H1 (cell line): ENCODE results near the gene SUSD6. TPM values are rescaled to one million over a fixed set of nuclear protein-coding genes. Genes with fewer than 3 reads are reported as not detected.

Experiments used
- CTCF ChIA-PET: fragments of 300-600 bp; sonication (Branson Sonifier 250); formaldehyde crosslinking; loops from one replicate; lab custom pipeline; 2021; ENCODE audit not compliant: partially characterized antibody; lab: Charles Lee
- POLR2A ChIA-PET: fragments of 300-600 bp; sonication (Branson Sonifier 250); formaldehyde crosslinking; loops from one replicate; lab custom pipeline; 2021; ENCODE audit warnings: inconsistent platforms; ENCODE audit not compliant: partially characterized antibody; lab: Charles Lee
- DNase-seq, 2 experiments: peaks; one replicate each; pipeline versions ENCODE4 v3.0.0 to v3.0.0-alpha.2; 2010 to 2022; ENCODE audit warnings: low spot score in 2 of 2, low read depth in 1 of 2, mixed read lengths in 1 of 2
- FAIRE-seq: peaks from 2 replicates; lab custom pipeline; 2011; peaks lifted over from hg19 to GRCh38; lab: Jason Lieb, UNC
- H2AFZ ChIP-seq: 2 replicates; pipeline ENCODE4 v1.8.1; 2012; ENCODE audit warnings: low read length, inconsistent platforms
- H2AK5ac ChIP-seq: 2 replicates; pipeline ENCODE4 v1.6.1; 2013; ENCODE audit warnings: low read depth, low read length
- H2BK120ac ChIP-seq: replicated peaks from 2 replicates; pipeline ENCODE3; 2013; ENCODE audit warnings: low read depth, low read length, inconsistent platforms
- H2BK12ac ChIP-seq: 2 replicates; pipeline ENCODE4 v1.6.1; 2013; ENCODE audit warnings: low read depth, low read length
- H2BK15ac ChIP-seq: 2 replicates; pipeline ENCODE4 v1.6.1; 2013; ENCODE audit warnings: low read length
- H2BK20ac ChIP-seq: 2 replicates; pipeline ENCODE4 v1.6.1; 2013; ENCODE audit warnings: low read length
- H2BK5ac ChIP-seq: 2 replicates; pipeline ENCODE4 v1.6.1; 2013; ENCODE audit warnings: low read depth, low read length
- H3K14ac ChIP-seq: 2 replicates; pipeline ENCODE4 v1.6.1; 2013; ENCODE audit warnings: inconsistent platforms; ENCODE audit not compliant: insufficient read length
- H3K18ac ChIP-seq: 2 replicates; pipeline ENCODE4 v1.6.1; 2013; ENCODE audit warnings: low read length; ENCODE audit errors: extremely low read depth
- H3K23ac ChIP-seq: 2 replicates; pipeline ENCODE4 v1.6.1; 2013; ENCODE audit warnings: inconsistent platforms; ENCODE audit not compliant: insufficient read length
- H3K23me2 ChIP-seq: 2 replicates; pipeline ENCODE4 v1.6.1; 2013; ENCODE audit warnings: low read depth, low read length
- H3K27ac ChIP-seq: 2 replicates; pipeline ENCODE4 v1.6.1; 2011; ENCODE audit warnings: low read depth, low read length, inconsistent platforms
- H3K27me3 ChIP-seq, 4 experiments: replicated peaks in 1 of 4; 1 replicate in 1 of 4; 2 replicates in 3 of 4; pipeline versions ENCODE4 v1.6.1 to v1.8.1; 2011 to 2013; ENCODE audit warnings: low read length in 3 of 4, mild to moderate bottlenecking in 3 of 4, inconsistent platforms in 2 of 4, mixed read lengths in 2 of 4, moderate library complexity in 1 of 4; ENCODE audit not compliant: control insufficient read depth in 3 of 4, insufficient read depth in 3 of 4; ENCODE audit errors: extremely low read depth in 1 of 4
- H3K36me3 ChIP-seq, 4 experiments: 2 replicates each; pipeline versions ENCODE4 v1.6.1 to v1.8.1; 2011 to 2013; ENCODE audit warnings: mild to moderate bottlenecking in 4 of 4, low read length in 3 of 4, moderate library complexity in 2 of 4, control low read depth in 1 of 4, inconsistent platforms in 1 of 4; ENCODE audit not compliant: insufficient read depth in 4 of 4, control insufficient read depth in 2 of 4
- H3K4ac ChIP-seq: replicated peaks from 2 replicates; pipeline ENCODE3; 2013; ENCODE audit warnings: low read length, low read depth, mixed read lengths, inconsistent platforms; ENCODE audit not compliant: insufficient read length
- H3K4me1 ChIP-seq, 4 experiments: replicated peaks in 1 of 4; 1 replicate in 1 of 4; 2 replicates in 3 of 4; pipeline versions ENCODE4 v1.6.1 to v1.8.1; 2011 to 2013; ENCODE audit warnings: low read length in 3 of 4, inconsistent platforms in 2 of 4, mixed read lengths in 1 of 4; ENCODE audit not compliant: insufficient read depth in 4 of 4, control insufficient read depth in 3 of 4
- H3K4me2 ChIP-seq, 2 experiments: 2 replicates each; pipeline versions ENCODE4 v1.6.1 to v1.8.1; 2011 to 2013; ENCODE audit warnings: low read depth in 2 of 2, low read length in 2 of 2, control low read depth in 1 of 2, inconsistent platforms in 1 of 2, mild to moderate bottlenecking in 1 of 2; ENCODE audit not compliant: insufficient read depth in 1 of 2
- H3K4me3 ChIP-seq, 4 experiments: fragments of 200-600, 300-600 bp in 1 of 4; sonication (generic), shearing (Covaris generic), sonication (Bioruptor Twin) in 1 of 4; 2 replicates each; pipeline versions ENCODE4 v1.5.1 to v1.8.1; 2011 to 2016; ENCODE audit warnings: low read length in 4 of 4, low read depth in 3 of 4, control low read depth in 2 of 4, inconsistent platforms in 2 of 4, mild to moderate bottlenecking in 2 of 4, mixed read lengths in 1 of 4, moderate library complexity in 1 of 4; ENCODE audit not compliant: insufficient read depth in 2 of 4; ENCODE audit errors: extremely low read depth in 1 of 4
- H3K56ac ChIP-seq: replicated peaks from 2 replicates; pipeline ENCODE3; 2013; ENCODE audit warnings: low read depth, mild to moderate bottlenecking, mixed read lengths, low read length, inconsistent platforms; ENCODE audit not compliant: insufficient read length
- H3K79me1 ChIP-seq: 2 replicates; pipeline ENCODE4 v1.6.1; 2013; ENCODE audit warnings: low read depth, low read length, control low read depth
- H3K79me2 ChIP-seq, 2 experiments: 2 replicates each; pipeline versions ENCODE4 v1.6.1 to v1.8.1; 2012 to 2013; ENCODE audit warnings: low read length in 2 of 2, mild to moderate bottlenecking in 2 of 2, inconsistent platforms in 1 of 2; ENCODE audit not compliant: insufficient read depth in 2 of 2, control insufficient read depth in 1 of 2
- H3K9ac ChIP-seq, 4 experiments: replicated peaks in 1 of 4; 1 replicate in 1 of 4; 2 replicates in 3 of 4; pipeline versions ENCODE4 v1.6.1 to v1.8.1; 2011 to 2013; ENCODE audit warnings: low read depth in 3 of 4, low read length in 3 of 4, control low read depth in 2 of 4, mild to moderate bottlenecking in 2 of 4, moderate library complexity in 2 of 4, inconsistent platforms in 1 of 4; ENCODE audit errors: extremely low read depth in 1 of 4
- H3K9me3 ChIP-seq, 2 experiments: 2 replicates each; pipeline versions ENCODE4 v1.6.1 to v1.8.1; 2012 to 2013; ENCODE audit warnings: mild to moderate bottlenecking in 2 of 2, moderate library complexity in 2 of 2, control low read depth in 1 of 2, inconsistent platforms in 1 of 2, low read depth in 1 of 2, low read length in 1 of 2, mixed read lengths in 1 of 2; ENCODE audit not compliant: insufficient read depth in 2 of 2
- H4K20me1 ChIP-seq, 2 experiments: replicated peaks in 1 of 2; 2 replicates each; pipeline versions ENCODE3 to v1.8.1; 2011 to 2013; ENCODE audit warnings: inconsistent platforms in 2 of 2, low read length in 2 of 2, mild to moderate bottlenecking in 1 of 2; ENCODE audit not compliant: insufficient read depth in 2 of 2, control insufficient read depth in 1 of 2
- H4K5ac ChIP-seq: 2 replicates; pipeline ENCODE4 v1.6.1; 2013; ENCODE audit warnings: low read length, low read depth, mixed read lengths, inconsistent platforms; ENCODE audit not compliant: insufficient read length
- H4K8ac ChIP-seq: 2 replicates; pipeline ENCODE4 v1.8.0; 2013; ENCODE audit warnings: mild to moderate bottlenecking, moderate library complexity, low read length, inconsistent platforms; ENCODE audit not compliant: insufficient read depth; ENCODE audit errors: extremely low read depth
- H4K91ac ChIP-seq: replicated peaks from 2 replicates; pipeline ENCODE3; 2013; ENCODE audit warnings: low read length, mixed read lengths, inconsistent platforms; ENCODE audit not compliant: insufficient read length
- EZH2 ChIP-seq: fragments of 200-600 bp; sonication (generic); IDR thresholded peaks from 2 replicates; pipeline ENCODE4 v1.7.1; 2012; ENCODE audit warnings: low read depth, mild to moderate bottlenecking, moderate library complexity, low read length, inconsistent platforms; ENCODE audit not compliant: severe bottlenecking
- NRF1 ChIP-seq: IDR thresholded peaks from 2 replicates; pipeline ENCODE4 v1.6.1; 2011; ENCODE audit warnings: mild to moderate bottlenecking, low read depth, low read length, improper control_type of control experiment
- SIX5 ChIP-seq: IDR thresholded peaks from 2 replicates; pipeline ENCODE4 v1.6.1; 2011; ENCODE audit warnings: mild to moderate bottlenecking, low read depth, low read length
- SP1 ChIP-seq: IDR thresholded peaks from 2 replicates; pipeline ENCODE4 v1.6.1; 2011; ENCODE audit warnings: low read depth, low read length
- ZNF274 ChIP-seq: IDR thresholded peaks from 2 replicates; pipeline ENCODE4 v1.7.0; 2012; ENCODE audit warnings: low read length, borderline replicate concordance; ENCODE audit errors: extremely low read depth
- WGBS, 2 experiments: shearing (Covaris generic) in 1 of 2; methylation state at CpG; one replicate each; pipeline versions ENCODE4 v1.1.6 to v1.1.7; 2013 to 2015; ENCODE audit warnings: low lambda C conversion rate in 2 of 2, mixed read lengths in 2 of 2, inconsistent platforms in 1 of 2, low coverage in 1 of 2, missing lambda C conversion rate in 1 of 2; ENCODE audit not compliant: insufficient replicate concordance in 2 of 2, insufficient coverage in 1 of 2, insufficient read length in 1 of 2; ENCODE audit errors: extremely low coverage in 1 of 2, missing lambda C conversion rate in 1 of 2; 5-methylcytosine and 5-hydroxymethylcytosine counted together
- polyA plus RNA-seq, 7 experiments: library from polyadenylated mRNA; depleted of rRNA in 3 of 7; stranded (reverse) in 5 of 7; unstranded in 2 of 7; fragments of >200 nt in 5 of 7; fragments of 200-250 nt in 2 of 7; gene quantifications; 1 replicate in 5 of 7; 2 replicates in 1 of 7; 4 replicates in 1 of 7; pipeline versions ENCODE4 v1.2.1 to v1.2.3, GENCODE V29; 2011 to 2013; ENCODE audit warnings: missing spikeins in 2 of 7, mixed read lengths in 2 of 7
- total RNA-seq: library from RNA; stranded (reverse); fragmentation: NEBNext Ultra II Directional; extraction: Animal tissue kit (Norgen Biotek cat#: 25700); gene quantifications from 2 replicates; pipeline ENCODE4 v1.2.1, GENCODE V29; 2021
- TF ChIP-seq, protein P1 (sequence below): IDR thresholded peaks from 2 replicates; pipeline ENCODE4 v1.6.1; 2012; ENCODE audit warnings: inconsistent platforms

Gene SUSD6
- total and polyA plus RNA-seq, 2 of the 8 experiments (the other 6 are each of a cell fraction or from before 2014, with no cell fraction given) = 3.0 to 3.8 TPM

DNA sequence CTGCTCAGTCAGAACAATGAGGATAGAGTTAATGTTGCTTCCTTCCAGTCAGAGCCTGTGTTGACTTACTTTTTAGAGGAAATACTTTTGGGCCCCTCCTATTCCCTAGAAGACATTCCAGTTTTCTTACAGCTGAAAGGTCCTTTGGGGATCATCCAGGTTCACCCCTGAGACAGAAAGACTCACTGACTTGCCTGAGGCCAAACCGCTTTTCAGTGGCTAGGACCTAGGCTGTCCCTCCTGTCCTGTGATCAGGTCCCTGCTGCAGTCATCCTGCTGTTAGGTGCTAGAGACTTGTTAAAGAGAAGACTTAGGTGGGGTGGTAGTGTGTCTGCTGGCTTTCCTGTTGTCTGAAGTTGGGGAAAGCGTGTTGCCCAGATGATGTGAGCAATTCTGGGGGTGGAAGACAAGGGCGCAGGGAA is 39.6 kb downstream of the SUSD6 start:
- H3K4me1 ChIP-seq = peaks cover 0 to 15% (median 10%) of the 10 kb centered on the region in 4 experiments; a peak in 6 of 7 replicates
- H4K5ac ChIP-seq = no peak overlapping the region
- no peaks in the 10 kb centered on the region for H3K9me3 ChIP-seq
- H3K4ac ChIP-seq = no peak overlapping the region
- H2BK120ac ChIP-seq = no peak overlapping the region
- no peak overlapping the region; a peak in 1 of 7 replicates for H3K9ac ChIP-seq
- no peaks in the 10 kb centered on the region for H3K23me2 ChIP-seq
- DNase-seq (no peak), FAIRE-seq (no peak)
- H3K79me1 ChIP-seq = no peaks in the 10 kb centered on the region
- no peak overlapping the region for H2AFZ ChIP-seq
- CTCF ChIA-PET = no interaction called here
- H3K56ac ChIP-seq = no peak overlapping the region
- H3K27me3 ChIP-seq = no peaks in the 10 kb centered on the region
- H3K36me3 ChIP-seq = no peaks in the 10 kb centered on the region
- 0 out of 2 replicates have a peak overlapping the region, but pooled peaks have one; percentile 0 for H2BK12ac ChIP-seq
- no peak overlapping the region for H2BK15ac ChIP-seq
- H3K27ac ChIP-seq = no peak overlapping the region
- peak overlapping the region; percentile 17; the same call in 1 of the 2 replicates for H3K18ac ChIP-seq
- no peak overlapping the region for H3K14ac ChIP-seq
- H4K8ac ChIP-seq = no peak overlapping the region
- no peak overlapping the region for H2BK20ac ChIP-seq
- no peaks in the 10 kb centered on the region for H4K20me1 ChIP-seq
- peak overlapping the region; percentile 41; the same call in 1 of the 2 replicates for H2AK5ac ChIP-seq
- H3K4me2 ChIP-seq = no peak overlapping the region
- H4K91ac ChIP-seq = no peak overlapping the region
- POLR2A ChIA-PET = interaction anchor here (0.7 kb wide), 1 partner anchor 56 kb away, joined by 3 read pairs; no protein-coding TSS in a partner anchor
- no peak overlapping the region for H2BK5ac ChIP-seq
- WGBS, 2 experiments = 89% methylated on average over 3 of the region's 3 CpGs; no CpG with 5 or more reads in 1 of the 2 experiments
- no peak overlapping the region for H3K23ac ChIP-seq
- H3K79me2 ChIP-seq = no peaks in the 10 kb centered on the region
- no peak overlapping the region for H3K4me3 ChIP-seq
- TF ChIP-seq NRF1 (no peak), SIX5 (no peak), EZH2 (no peak), SP1 (no peak), ZNF274 (no peak)
- TF ChIP-seq, protein P1, sequence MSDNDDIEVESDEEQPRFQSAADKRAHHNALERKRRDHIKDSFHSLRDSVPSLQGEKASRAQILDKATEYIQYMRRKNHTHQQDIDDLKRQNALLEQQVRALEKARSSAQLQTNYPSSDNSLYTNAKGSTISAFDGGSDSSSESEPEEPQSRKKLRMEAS = no peak
